ENCODE data around the gene MOCS3. TPM values are rescaled to one million over a fixed set of nuclear protein-coding genes. Genes with fewer than 3 reads are reported as not detected.

MOCS3 gene
- total RNA-seq, 1 experiment from 2014 or later, result 6.0 TPM

- TF ChIP-seq ZNF512 (CRISPR knock-in tag; IDR thresholded peaks at IDR 0.05; ENCODE audit: borderline replicate concordance), result no peak
- TF ChIP-seq USF1 (CRISPR knock-in tag; IDR thresholded peaks at IDR 0.05), result no peak
- TF ChIP-seq, protein P1, sequence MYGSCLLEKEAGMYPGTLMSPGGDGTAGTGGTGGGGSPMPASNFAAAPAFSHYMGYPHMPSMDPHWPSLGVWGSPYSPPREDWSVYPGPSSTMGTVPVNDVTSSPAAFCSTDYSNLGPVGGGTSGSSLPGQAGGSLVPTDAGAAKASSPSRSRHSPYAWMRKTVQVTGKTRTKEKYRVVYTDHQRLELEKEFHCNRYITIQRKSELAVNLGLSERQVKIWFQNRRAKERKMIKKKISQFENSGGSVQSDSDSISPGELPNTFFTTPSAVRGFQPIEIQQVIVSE (CRISPR knock-in tag; IDR thresholded peaks at IDR 0.05; ENCODE audit: borderline replicate concordance), result no peak
- no peak for TF ChIP-seq NFATC4 (CRISPR knock-in tag; IDR thresholded peaks at IDR 0.05)
- TF ChIP-seq, protein P2, sequence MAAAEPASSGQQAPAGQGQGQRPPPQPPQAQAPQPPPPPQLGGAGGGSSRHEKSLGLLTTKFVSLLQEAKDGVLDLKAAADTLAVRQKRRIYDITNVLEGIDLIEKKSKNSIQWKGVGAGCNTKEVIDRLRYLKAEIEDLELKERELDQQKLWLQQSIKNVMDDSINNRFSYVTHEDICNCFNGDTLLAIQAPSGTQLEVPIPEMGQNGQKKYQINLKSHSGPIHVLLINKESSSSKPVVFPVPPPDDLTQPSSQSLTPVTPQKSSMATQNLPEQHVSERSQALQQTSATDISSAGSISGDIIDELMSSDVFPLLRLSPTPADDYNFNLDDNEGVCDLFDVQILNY (CRISPR knock-in tag; IDR thresholded peaks at IDR 0.05), result no peak
- TF ChIP-seq, protein P3, sequence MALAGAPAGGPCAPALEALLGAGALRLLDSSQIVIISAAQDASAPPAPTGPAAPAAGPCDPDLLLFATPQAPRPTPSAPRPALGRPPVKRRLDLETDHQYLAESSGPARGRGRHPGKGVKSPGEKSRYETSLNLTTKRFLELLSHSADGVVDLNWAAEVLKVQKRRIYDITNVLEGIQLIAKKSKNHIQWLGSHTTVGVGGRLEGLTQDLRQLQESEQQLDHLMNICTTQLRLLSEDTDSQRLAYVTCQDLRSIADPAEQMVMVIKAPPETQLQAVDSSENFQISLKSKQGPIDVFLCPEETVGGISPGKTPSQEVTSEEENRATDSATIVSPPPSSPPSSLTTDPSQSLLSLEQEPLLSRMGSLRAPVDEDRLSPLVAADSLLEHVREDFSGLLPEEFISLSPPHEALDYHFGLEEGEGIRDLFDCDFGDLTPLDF (CRISPR knock-in tag; IDR thresholded peaks at IDR 0.05), result no peak
- TF ChIP-seq CREM (CRISPR knock-in tag; IDR thresholded peaks at IDR 0.05), result no peak
Observed at GRCh38 chr20:51003753-51004152, 45.1 kb downstream of the MOCS3 start (continued).

DNA sequence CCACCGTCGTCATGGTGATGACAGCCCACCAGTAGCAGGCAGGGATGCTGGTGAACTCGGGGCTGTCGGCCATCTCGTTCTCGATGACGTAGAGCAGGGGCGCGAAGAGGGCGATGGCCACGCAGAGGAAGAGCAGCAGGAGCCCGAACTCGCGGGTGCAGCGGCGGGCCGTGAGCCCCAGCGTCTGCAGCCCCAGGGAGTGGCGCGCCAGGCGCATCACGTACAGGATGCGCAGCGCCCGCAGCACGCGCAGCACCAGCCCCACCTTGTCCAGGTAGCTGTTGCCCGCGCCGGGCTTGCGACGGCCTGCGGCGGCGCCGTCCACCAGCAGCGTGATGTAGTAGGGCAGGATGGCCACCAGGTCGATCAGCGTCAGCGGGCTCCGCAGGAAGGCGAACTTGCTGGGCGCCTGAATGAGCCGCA, 45.7 kb downstream of the MOCS3 start:
- H3K27me3 Mint-ChIP-seq (ENCODE audit: low read depth), result no peaks in the 10 kb centered on the region
- H3K4me3 Mint-ChIP-seq, result no peak overlapping the region
- no peaks in the 10 kb centered on the region for H3K9me3 Mint-ChIP-seq
- no peaks in the 10 kb centered on the region for H3K4me1 Mint-ChIP-seq
- POLR2A ChIA-PET, result no interaction called here
- no peak for ATAC-seq
- DNase-seq (ENCODE audit: low spot score), result no peak
- peaks cover 12% of the 10 kb centered on the region for H3K36me3 Mint-ChIP-seq
- CTCF ChIA-PET, result interaction anchor here (0.9 to 1.8 kb wide), 3 partner anchors 11 to 314 kb away, joined by 3 to 5 read pairs (median 3); no protein-coding TSS in a partner anchor
- no peak overlapping the region for H3K27ac Mint-ChIP-seq
- TF ChIP-seq, protein P4, sequence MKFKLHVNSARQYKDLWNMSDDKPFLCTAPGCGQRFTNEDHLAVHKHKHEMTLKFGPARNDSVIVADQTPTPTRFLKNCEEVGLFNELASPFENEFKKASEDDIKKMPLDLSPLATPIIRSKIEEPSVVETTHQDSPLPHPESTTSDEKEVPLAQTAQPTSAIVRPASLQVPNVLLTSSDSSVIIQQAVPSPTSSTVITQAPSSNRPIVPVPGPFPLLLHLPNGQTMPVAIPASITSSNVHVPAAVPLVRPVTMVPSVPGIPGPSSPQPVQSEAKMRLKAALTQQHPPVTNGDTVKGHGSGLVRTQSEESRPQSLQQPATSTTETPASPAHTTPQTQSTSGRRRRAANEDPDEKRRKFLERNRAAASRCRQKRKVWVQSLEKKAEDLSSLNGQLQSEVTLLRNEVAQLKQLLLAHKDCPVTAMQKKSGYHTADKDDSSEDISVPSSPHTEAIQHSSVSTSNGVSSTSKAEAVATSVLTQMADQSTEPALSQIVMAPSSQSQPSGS (CRISPR knock-in tag; IDR thresholded peaks at IDR 0.05; ENCODE audit: borderline replicate concordance, low read depth), result no peak
- no peak for TF ChIP-seq CREB1 (CRISPR knock-in tag; IDR thresholded peaks at IDR 0.05)
- TF ChIP-seq SP1 (CRISPR knock-in tag; conservative IDR thresholded peaks at IDR 0.05), result no peak
- no peak for TF ChIP-seq ATF1 (CRISPR knock-in tag; IDR thresholded peaks at IDR 0.05)
- TF ChIP-seq ZNF263 (CRISPR knock-in tag; IDR thresholded peaks at IDR 0.05; ENCODE audit: low read depth), result no peak
- TF ChIP-seq GRHL2 (CRISPR knock-in tag; IDR thresholded peaks at IDR 0.05; ENCODE audit: insufficient replicate concordance, severe bottlenecking), result no peak
- no peak for TF ChIP-seq RELA (CRISPR knock-in tag; IDR thresholded peaks at IDR 0.05; ENCODE audit: borderline replicate concordance)
- no peak for TF ChIP-seq MLX (CRISPR knock-in tag; IDR thresholded peaks at IDR 0.05)
- TF ChIP-seq, protein P5, sequence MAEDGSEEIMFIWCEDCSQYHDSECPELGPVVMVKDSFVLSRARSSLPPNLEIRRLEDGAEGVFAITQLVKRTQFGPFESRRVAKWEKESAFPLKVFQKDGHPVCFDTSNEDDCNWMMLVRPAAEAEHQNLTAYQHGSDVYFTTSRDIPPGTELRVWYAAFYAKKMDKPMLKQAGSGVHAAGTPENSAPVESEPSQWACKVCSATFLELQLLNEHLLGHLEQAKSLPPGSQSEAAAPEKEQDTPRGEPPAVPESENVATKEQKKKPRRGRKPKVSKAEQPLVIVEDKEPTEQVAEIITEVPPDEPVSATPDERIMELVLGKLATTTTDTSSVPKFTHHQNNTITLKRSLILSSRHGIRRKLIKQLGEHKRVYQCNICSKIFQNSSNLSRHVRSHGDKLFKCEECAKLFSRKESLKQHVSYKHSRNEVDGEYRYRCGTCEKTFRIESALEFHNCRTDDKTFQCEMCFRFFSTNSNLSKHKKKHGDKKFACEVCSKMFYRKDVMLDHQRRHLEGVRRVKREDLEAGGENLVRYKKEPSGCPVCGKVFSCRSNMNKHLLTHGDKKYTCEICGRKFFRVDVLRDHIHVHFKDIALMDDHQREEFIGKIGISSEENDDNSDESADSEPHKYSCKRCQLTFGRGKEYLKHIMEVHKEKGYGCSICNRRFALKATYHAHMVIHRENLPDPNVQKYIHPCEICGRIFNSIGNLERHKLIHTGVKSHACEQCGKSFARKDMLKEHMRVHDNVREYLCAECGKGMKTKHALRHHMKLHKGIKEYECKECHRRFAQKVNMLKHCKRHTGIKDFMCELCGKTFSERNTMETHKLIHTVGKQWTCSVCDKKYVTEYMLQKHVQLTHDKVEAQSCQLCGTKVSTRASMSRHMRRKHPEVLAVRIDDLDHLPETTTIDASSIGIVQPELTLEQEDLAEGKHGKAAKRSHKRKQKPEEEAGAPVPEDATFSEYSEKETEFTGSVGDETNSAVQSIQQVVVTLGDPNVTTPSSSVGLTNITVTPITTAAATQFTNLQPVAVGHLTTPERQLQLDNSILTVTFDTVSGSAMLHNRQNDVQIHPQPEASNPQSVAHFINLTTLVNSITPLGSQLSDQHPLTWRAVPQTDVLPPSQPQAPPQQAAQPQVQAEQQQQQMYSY (CRISPR knock-in tag; IDR thresholded peaks at IDR 0.05), result no peak
- TF ChIP-seq MXD4 (CRISPR knock-in tag; IDR thresholded peaks at IDR 0.05; ENCODE audit: borderline replicate concordance), result no peak
- no peak for TF ChIP-seq CTCF (IDR thresholded peaks at IDR 0.05)
- TF ChIP-seq ZNF121 (CRISPR knock-in tag; IDR thresholded peaks at IDR 0.05), result no peak
- TF ChIP-seq PREB (CRISPR knock-in tag; IDR thresholded peaks at IDR 0.05; ENCODE audit: borderline replicate concordance), result no peak
- no peak for TF ChIP-seq FOXJ3 (CRISPR knock-in tag; IDR thresholded peaks at IDR 0.05; ENCODE audit: borderline replicate concordance)
- TF ChIP-seq GTF2I (CRISPR knock-in tag; conservative IDR thresholded peaks at IDR 0.05), result no peak
- TF ChIP-seq NR2C2 (CRISPR knock-in tag; IDR thresholded peaks at IDR 0.05), result no peak

All from WTC11 (cell line).